Activated CD4-positive, alpha-beta T cell treated with anti-CD3 and anti-CD28 coated beads for 4 hours (primary cell): Measurements from ENCODE around the gene RHBDF1.

Source experiments
- DNase-seq, 2 donors: peaks; one replicate each; pipeline ENCODE4 v3.0.0-alpha.2; 2020

Gene RHBDF1, protein sequence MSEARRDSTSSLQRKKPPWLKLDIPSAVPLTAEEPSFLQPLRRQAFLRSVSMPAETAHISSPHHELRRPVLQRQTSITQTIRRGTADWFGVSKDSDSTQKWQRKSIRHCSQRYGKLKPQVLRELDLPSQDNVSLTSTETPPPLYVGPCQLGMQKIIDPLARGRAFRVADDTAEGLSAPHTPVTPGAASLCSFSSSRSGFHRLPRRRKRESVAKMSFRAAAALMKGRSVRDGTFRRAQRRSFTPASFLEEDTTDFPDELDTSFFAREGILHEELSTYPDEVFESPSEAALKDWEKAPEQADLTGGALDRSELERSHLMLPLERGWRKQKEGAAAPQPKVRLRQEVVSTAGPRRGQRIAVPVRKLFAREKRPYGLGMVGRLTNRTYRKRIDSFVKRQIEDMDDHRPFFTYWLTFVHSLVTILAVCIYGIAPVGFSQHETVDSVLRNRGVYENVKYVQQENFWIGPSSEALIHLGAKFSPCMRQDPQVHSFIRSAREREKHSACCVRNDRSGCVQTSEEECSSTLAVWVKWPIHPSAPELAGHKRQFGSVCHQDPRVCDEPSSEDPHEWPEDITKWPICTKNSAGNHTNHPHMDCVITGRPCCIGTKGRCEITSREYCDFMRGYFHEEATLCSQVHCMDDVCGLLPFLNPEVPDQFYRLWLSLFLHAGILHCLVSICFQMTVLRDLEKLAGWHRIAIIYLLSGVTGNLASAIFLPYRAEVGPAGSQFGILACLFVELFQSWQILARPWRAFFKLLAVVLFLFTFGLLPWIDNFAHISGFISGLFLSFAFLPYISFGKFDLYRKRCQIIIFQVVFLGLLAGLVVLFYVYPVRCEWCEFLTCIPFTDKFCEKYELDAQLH

DNA sequence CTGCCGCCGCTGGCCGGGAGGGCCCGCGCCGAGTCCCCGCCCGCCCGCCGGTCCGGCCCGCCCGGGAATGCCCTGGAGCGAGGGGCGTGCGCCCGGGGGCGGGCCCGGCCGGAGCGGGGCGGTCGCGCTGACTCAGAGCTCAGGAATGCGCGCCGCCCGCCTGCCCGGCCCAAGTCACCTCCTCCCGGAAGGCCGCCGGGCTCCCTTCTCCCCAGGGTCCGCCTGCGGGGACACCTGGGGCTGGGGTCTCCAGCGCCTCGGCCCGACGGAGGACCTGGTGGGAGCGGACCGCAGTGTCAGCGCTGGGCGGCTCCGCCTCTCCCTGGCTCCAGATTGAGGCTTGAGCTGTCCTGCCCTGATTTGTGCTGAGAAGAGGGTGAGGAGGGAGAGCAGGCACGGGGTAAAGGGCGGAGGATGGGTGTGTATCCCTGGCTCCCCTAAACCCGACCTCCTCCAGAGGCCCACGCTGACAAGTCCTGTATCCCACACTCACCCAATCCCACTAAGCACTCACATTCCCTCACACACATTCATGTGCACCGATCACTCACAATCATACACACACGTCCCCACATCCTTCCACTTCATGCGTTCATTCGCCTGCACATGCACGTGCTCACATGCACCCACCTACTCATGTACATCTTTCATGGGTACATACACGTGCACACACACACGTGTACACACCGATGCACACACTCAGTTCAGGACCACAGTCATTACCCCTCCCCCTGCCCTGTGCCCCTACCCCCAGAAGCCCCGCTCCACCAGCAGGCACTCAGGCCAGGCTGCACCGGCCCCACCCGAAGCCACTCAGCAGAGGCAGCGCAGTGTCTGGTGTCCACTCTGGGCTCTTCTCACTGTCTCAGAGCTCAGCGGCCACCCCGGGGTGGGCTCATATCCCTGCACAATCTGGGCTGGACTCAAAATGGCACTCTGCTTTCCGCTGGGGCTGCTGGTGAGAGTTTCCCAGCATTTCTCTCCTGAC is at the start of gene RHBDF1:
TSS of gene RHBDF1 (minus strand) at position 71 of the 988 bp plus-strand sequence. CDS start 7,616 bp downstream, outside the sequence.
- DNase-seq, result no peak

GRCh38 chr16:120756-121155 is 48.3 kb upstream of the RHBDF1 start:
- no peak for DNase-seq

DNA sequence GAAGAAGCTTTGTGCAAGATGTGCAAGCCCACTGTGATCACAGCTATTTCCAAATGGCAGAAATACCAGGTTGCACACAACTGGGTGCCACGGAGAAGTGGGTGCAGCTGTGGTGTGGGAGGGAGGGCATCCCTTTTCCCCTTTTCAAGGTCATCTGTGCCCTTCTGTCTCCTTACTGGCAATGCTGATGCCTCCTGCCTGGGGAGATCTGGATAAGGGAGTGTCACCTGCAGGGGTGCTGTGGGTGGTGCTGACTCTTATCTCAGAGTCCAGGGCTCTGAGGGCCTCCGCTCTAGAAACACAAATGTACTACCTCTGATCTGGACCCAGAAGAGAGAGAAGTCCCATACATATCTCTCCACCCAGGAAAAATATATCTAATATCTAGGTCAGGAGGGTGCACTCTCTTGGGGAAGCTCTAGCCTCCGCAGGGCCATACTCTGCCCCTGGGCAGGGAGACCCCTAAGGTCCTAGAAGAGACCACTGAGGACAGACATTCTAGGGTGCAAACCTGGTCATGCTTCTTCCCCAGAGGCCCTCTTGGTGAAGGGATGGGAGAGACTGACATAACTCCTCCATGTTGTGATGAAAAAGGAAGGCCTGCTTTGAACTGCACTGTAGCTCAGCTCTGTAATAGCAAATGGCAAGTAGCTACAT is 47.5 kb upstream of the RHBDF1 start:
- no peak for DNase-seq

DNA sequence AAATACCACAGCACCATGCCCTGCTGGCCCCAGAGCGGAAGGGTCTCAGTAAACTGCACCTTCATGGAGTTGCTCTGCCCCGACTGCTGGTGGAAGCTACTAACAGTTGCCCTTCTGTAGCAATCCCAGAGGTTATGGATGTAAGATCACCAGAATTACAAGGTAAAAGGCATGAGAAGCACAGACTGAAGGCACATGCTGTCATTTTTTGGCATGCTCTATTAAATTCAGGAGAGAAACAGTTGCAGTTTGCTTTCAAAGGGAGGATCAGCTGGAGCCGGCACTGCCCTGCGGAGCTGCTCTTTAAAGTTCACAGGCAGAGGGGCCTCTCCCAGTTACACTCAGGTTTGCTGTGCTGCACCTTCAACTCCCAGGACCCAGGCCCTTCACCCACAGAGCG is 46.9 kb upstream of the RHBDF1 start:
- no peak for DNase-seq

GRCh38 chr16:118857-119256 is 46.4 kb upstream of the RHBDF1 start:
- no peak for DNase-seq

- DNase-seq, result peak; percentile 70
Observed at GRCh38 chr16:117379-118365, 45.2 kb upstream of the RHBDF1 start.

DNA sequence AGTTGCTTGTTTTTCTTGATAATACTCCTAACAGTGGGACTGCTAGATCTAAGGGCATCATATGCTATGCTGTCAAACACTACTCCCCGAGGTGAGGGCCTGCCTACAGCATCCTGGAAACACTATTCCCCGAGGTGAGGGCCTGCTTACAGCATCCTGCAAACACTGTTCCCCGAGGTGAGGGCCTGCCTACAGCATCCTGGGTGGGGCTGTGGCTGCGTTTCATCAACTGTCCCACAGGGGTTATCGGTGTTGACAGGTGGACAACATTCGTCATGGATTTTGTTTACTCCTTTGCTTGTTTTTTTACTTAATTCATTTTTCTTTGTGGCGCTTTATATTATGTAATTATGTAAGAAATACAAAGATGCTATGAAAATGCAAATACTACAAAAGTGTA is 43.6 kb upstream of the RHBDF1 start:
- no peak for DNase-seq

- no peak for DNase-seq
Observed at GRCh38 chr16:114327-114726, 41.9 kb upstream of the RHBDF1 start.

GRCh38 chr16:112153-112840 is 39.9 kb upstream of the RHBDF1 start:
- DNase-seq, result no peak

DNA sequence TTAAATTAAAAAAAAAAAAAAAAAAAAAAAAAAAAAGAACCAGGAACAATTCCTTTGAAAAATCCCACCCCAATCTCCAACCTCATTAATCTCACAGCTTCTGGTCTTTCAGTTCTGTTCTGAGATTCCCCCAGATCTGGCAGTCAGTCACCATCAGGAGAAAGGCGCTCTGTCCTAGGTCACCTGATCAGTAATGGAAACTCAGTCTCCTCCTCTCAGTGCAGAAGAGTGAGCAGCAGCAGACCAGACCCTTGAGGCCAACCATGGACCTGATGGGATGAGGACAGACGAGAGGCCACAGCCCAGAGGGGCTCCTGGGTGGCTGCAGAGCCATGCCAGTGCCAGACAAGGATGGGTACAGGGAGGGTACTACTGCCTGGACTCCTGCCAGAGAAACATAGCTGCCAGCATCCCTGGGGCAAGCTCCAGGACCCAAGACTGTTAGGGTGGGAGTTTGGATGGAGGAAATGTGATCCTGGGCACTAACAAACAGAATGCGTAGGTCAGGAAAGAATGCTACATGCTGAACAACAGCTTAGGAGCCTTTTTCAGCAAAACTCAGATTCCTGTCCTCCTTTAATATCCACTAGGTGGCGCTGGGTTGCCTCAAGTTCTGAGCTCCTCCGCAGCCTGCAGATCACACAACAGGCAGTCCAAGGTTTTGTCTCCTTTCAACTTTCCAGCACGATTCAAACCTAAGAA is 34.3 kb upstream of the RHBDF1 start:
- peak; percentile 56 to 60 for DNase-seq

DNA sequence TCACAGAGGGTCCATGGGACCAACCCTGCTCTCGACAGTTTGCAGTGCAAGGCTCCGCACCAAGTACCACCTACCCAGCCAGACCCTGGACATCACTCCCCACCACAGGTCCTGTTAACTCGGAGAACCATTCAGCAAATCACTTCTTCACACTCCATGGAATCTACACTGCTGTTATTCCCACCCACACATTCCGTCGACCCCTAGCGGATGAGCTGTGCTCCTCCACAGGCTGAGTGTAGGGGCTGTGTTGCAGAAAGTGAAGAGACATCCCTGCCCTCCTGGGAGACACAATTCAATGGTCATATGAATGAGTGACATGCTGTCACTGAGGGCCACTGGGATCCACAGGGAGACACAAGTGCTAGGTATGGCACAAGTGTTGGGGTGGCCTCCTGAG is 33.1 kb upstream of the RHBDF1 start:
- no peak for DNase-seq

GRCh38 chr16:104928-105327 is 32.5 kb upstream of the RHBDF1 start:
- DNase-seq, result no peak

DNA sequence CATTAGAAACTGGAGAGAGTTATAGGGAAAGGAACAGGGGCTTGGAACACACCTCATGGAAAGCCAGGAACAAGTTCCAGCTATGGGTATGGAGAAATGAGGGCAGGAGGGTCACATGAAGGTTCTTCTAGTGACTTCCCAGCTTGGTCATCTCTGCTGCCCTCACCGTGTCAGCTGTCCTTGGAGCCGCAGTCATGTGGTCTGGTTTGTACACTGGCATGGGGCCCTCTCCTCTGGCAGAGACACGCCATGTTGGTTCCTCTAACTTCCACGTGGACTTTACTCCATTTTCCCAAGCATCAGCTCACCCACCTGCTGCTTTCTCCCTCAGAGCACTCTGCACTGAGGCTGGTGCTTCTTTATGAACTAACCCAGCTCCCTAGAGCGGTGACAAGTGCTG is 31.9 kb upstream of the RHBDF1 start:
- DNase-seq, result no peak

- no peak for DNase-seq
Observed at GRCh38 chr16:102060-102855, 29.8 kb upstream of the RHBDF1 start.

- DNase-seq, result no peak
Observed at GRCh38 chr16:101586-101985, 29.2 kb upstream of the RHBDF1 start.

DNA sequence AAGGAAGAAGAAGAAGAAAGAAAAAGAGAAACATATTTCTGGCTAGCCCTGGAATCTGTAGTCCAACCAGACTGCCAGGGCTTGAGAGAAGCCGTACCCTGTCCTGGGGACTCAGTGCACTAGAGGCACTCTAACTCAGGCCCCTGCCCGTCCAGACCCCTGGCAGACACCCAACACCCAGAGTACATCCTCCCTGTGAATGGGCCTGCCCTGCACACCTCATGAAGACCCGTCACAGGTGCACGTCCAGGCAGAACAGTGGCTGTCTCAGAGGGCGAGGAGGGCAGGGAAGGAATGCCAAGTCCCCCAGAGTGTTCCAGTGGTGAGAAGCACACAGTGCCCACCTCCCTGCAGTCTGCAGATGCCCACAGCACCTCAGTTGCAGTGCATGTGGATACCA is 28.6 kb upstream of the RHBDF1 start:
- DNase-seq, result no peak

DNA sequence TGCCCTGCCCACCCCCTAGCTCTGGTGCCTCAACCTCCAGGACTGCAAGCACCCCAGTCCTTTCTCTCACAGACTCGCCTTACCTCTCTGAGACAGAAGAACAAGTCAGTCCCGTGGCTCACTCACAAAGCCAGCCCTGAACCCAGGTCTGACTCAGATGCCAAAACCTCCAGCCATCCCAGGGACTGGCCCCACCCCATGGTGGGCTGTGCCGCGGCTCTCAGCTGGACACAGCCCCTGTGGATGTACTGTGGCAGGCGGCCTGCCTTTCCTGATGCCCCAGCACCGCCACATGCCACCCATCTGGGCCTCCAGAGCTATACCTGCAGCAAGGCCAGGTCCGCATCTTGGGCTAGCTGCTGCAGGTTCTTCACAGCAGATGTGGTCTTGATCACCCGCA is 25.4 kb upstream of the RHBDF1 start:
- DNase-seq, result no peak

DNA sequence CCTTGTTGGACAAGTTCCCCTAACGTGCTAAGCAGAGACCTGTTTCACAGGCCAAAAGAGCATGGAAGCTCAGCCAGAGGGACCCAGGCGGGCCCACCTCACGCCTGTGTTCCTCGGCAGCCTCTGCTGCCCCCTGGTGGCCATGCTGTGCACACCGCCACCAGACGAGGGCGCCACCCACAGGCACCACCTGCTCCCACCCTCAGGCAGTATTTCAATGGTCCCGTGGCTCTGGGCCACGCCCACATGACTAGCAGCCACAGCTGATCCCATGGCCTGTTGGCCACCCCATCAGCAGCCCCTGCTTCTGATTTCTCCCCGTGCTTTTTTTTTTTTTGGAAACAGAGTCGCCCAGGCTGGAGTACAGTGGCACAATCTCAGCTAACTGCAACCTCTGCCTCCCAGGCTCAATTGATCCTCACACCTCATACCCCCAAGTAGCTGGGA is 24.5 kb upstream of the RHBDF1 start:
- DNase-seq, result peak; percentile 85

GRCh38 chr16:94918-95265 is 22.5 kb upstream of the RHBDF1 start:
- no peak for DNase-seq
